SH-SY5Y (cell line): ENCODE data around the gene KRT36.

Experiments
- GATA2 ChIP-seq: IDR thresholded peaks from 2 replicates; pipeline ENCODE4 v1.6.1; 2011; ENCODE audit warnings: mild to moderate bottlenecking, low read depth, low read length
- GATA3 ChIP-seq: IDR thresholded peaks from 2 replicates; pipeline ENCODE4 v1.6.1; 2011; ENCODE audit warnings: low read depth, mild to moderate bottlenecking, low read length, moderate library complexity

- TF ChIP-seq GATA2, result no peak
- TF ChIP-seq GATA3, result no peak
Measured at GRCh38 chr17:41456204-41456603, 33.5 kb downstream of the KRT36 start.
